ENCODE data around the gene RLN1.
"Not testable (repeated sequence)": the region's sequence is repeated elsewhere in the genome, so short reads cannot be mapped to it uniquely, and the experiment has no call there.

Gene RLN1

GRCh38 chr9:5321058-5321457 lies 18.6 kb downstream of the RLN1 start:
- DNase-seq: no peak

DNA sequence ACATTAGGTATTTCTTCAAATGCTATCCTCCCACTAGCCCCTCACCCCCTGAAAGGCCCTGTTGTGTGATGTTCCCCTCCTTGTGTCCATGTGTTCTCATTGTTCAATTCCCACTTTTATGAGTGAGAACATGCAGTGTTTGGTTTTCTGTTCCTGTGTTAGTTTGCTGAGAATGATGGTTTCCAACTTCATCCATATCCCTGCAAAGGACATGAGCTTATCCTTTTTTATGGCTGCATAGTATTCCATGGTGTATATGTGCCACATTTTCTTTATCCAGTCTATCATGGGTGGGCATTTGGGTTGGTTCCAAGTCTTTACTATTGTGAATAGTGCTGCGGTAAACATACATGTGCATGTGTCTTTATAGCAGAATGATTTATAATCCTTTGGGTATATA lies 23.3 kb downstream of the RLN1 start:
- not testable (repeated sequence) for DNase-seq

DNA sequence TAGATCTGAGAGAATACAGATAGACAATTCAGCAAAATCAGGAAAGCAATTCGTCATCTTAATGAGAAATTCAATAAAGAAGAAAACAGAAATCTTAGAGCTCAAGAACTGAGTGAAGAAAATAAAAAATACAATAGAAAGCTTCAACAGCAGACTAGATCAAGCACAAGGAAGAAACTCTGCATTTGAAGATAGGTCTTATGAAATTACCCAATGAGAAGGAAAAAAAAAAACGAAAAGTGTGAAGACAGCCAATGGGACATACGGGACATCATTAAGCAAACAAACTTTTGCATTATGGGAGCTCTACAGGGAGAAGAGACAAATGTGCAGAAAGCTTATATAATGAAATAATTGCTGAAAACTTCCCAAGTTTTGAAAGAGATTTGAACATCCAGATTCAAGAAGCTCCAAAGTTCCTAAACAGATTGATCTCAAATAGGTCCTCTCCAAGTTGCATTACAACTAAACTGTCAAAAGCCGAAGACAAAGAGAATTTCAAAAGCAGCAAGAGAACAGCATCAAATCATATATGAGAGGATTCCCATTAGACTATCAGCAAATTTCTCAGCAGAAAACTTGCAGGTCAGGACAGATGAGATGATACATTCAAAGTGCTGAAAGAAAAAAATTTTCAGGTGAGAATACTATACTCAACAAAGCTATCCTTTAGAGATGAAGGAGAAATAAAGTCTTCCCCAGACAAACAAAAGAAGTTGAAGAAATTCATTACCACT lies 24.3 kb downstream of the RLN1 start:
- DNase-seq: no peak

- DNase-seq: no peak
These were observed 28.8 kb downstream of the RLN1 start for GRCh38 chr9:5310851-5311250.

DNA sequence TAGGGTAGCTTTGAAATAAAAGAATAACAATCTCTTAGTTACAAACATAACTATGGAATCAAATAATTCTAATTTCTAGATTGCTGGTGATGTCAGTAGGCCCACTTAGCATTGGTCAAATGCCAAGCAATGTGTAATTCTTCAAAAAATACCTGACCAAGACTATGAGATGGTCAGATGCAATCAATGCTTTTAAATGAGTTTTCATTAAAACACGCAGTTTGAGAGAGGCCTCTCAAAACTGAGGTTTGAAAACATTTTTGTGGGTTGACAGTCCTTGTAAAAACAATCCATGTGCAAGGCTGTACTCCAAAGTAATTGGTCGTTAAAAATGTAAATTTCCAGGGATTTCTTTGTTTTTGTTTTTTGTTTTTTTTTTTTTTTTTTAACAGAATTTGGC lies 33.9 kb downstream of the RLN1 start:
- no peak for DNase-seq

GRCh38 chr9:5303840-5304795 lies 35.6 kb downstream of the RLN1 start, which contains the start of gene RLN2:
Gene RLN2 (minus strand): TSS chr9:5304716. CDS start chr9:5304580, 136 bp downstream.
- peak; percentile 70 for DNase-seq

GRCh38 chr9:5301544-5301943 lies 38.1 kb downstream of the RLN1 start:
- no peak for DNase-seq

DNA sequence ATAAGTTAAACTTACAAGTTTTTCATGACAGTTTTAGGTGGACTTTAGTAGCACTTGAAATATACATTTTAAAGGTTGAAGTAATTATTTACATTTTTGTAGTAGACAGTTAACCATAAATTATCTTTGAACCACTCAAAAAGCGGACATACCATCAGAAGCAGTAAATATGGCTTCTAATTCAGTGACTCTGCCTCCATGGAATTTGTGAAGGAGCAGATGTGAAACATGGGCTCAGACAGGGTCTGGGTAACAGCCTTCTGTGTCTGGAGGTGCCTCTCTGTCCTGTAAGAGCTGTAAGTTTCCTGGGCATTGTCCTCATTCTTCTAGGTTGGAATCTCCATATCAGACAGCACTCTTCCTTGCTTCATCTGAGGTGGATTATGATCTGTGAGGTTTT lies 47.5 kb downstream of the RLN1 start:
- no peak for DNase-seq

DNA sequence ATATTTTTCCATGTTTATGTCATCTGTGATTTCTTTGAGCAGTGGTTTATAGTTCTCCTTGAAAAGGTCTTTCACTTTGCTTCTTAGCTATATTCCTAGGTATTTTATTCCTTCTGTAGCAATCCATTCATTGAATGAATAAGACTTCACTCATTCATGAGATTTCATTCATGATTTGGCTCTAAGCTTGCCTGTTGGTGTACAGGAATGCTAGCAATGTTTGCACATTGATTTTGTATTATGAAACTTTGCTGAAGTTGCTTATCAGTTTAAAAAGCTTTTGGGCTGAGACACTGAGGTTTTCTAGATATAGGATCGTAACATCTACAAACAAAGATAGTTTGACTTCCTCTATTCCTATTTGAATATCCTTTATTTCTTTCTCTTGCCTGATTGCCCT lies 51.1 kb downstream of the RLN1 start:
- DNase-seq: no peak

GRCh38 chr9:5286262-5286661 lies 53.4 kb downstream of the RLN1 start:
- no peak for DNase-seq

Measured in activated CD8-positive, alpha-beta memory T cell treated with anti-CD3 and anti-CD28 coated beads for 24 hours (primary cell).